Neural crest cell (in vitro differentiated cells): ENCODE measurements around the gene MYOC. TPM values are rescaled to one million over a fixed set of nuclear protein-coding genes. Genes with fewer than 3 reads are reported as not detected.

Source experiments
- DNase-seq: peaks from one replicate; pipeline ENCODE4 v3.0.0; 2021; ENCODE audit warnings: low read depth, mixed read lengths, low spot score
- H3K27ac Mint-ChIP-seq: one replicate; pipeline ENCODE4 v1.8.0; 2021; ENCODE audit warnings: mild to moderate bottlenecking, mixed read lengths; ENCODE audit not compliant: unreplicated experiment
- H3K27me3 Mint-ChIP-seq: 2 replicates; pipeline ENCODE4 v1.8.0; 2021; ENCODE audit warnings: low read depth, mild to moderate bottlenecking, mixed read lengths
- H3K36me3 Mint-ChIP-seq: 2 replicates; pipeline ENCODE4 v1.8.0; 2021; ENCODE audit warnings: low read depth, mild to moderate bottlenecking, mixed read lengths
- H3K4me1 Mint-ChIP-seq: 2 replicates; pipeline ENCODE4 v1.8.0; 2021; ENCODE audit warnings: mixed read lengths
- H3K4me3 Mint-ChIP-seq: one replicate; pipeline ENCODE4 v1.8.0; 2021; ENCODE audit warnings: mild to moderate bottlenecking, mixed read lengths
- H3K9me3 Mint-ChIP-seq: 2 replicates; pipeline ENCODE4 v1.8.0; 2021; ENCODE audit warnings: mixed read lengths
- CTCF ChIP-seq: fragments of 200-600 bp; sonication (generic); conservative IDR thresholded peaks from 2 replicates; pipeline ENCODE4 v1.5.0; 2021; ENCODE audit warnings: antibody characterized with exemption, mild to moderate bottlenecking
- total RNA-seq: library from RNA; stranded (reverse); gene quantifications from 2 replicates; pipeline ENCODE4 v1.2.1, GENCODE V29; 2021

MYOC gene
- total RNA-seq, 1 donor from 2014 or later: not detected

- DNase-seq: no peak
- Mint-ChIP-seq H3K4me3 (no peak overlapping the region), H3K27ac (no peak overlapping the region), H3K4me1 (no peaks in the 10 kb centered on the region), H3K9me3 (no peaks in the 10 kb centered on the region), H3K36me3 (no peaks in the 10 kb centered on the region), H3K27me3 (no peaks in the 10 kb centered on the region)
- TF ChIP-seq CTCF: no peak
Measured at GRCh38 chr1:171637928-171638576, 14.4 kb downstream of the MYOC start.

DNA sequence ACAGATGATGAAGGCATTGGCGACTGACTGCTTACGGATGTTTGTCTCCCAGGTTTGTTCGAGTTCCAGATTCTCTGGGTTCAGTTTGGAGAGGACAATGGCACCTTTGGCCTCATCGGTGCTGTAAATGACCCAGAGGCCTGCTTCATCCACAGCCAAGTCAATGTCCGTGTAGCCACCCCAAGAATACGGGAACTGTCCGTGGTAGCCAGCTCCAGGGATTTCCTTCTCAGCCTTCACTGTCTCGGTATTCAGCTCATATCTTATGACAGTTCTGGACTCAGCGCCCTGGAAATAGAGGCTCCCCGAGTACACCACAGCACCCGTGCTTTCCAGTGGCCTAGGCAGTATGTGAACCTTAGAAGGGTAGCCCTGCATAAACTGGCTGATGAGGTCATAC lies 16.3 kb downstream of the MYOC start:
- DNase-seq: no peak
- Mint-ChIP-seq H3K9me3 (no peaks in the 10 kb centered on the region), H3K4me1 (no peaks in the 10 kb centered on the region), H3K36me3 (no peaks in the 10 kb centered on the region), H3K4me3 (no peak overlapping the region), H3K27ac (no peak overlapping the region), H3K27me3 (peaks cover 3% of the 10 kb centered on the region)
- no peak for TF ChIP-seq CTCF

- no peaks in the 10 kb centered on the region for H3K9me3 Mint-ChIP-seq
- no peak for TF ChIP-seq CTCF
- H3K4me3 Mint-ChIP-seq: no peak overlapping the region
- H3K36me3 Mint-ChIP-seq: no peaks in the 10 kb centered on the region
- peaks cover 3% of the 10 kb centered on the region for H3K27me3 Mint-ChIP-seq
- H3K27ac Mint-ChIP-seq: no peak overlapping the region
- no peaks in the 10 kb centered on the region for H3K4me1 Mint-ChIP-seq
- DNase-seq: no peak
Measured at GRCh38 chr1:171635661-171636060, 16.8 kb downstream of the MYOC start.

DNA sequence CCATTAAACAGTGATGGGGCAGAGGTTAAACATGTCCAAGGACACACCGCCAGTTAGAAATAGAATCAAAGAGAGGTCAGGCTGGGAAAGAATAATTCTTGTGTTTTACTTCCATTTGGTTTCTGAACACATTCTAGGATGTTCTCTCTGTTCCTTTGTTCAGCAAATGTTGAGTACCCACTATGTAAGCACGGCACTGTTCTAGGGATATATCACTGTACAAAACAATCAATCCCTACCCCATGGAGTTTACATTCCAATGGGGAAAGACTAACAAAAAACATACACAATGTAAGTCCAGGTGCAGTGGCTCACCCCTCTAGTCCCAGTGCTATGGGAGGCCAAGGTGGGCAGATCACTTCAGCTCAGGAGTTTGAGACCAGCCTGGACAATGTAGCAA lies 24.3 kb downstream of the MYOC start:
- no peak overlapping the region for H3K4me3 Mint-ChIP-seq
- H3K27me3 Mint-ChIP-seq: peaks cover 8% of the 10 kb centered on the region
- no peaks in the 10 kb centered on the region for H3K4me1 Mint-ChIP-seq
- H3K36me3 Mint-ChIP-seq: no peaks in the 10 kb centered on the region
- no peak overlapping the region for H3K27ac Mint-ChIP-seq
- no peak for DNase-seq
- TF ChIP-seq CTCF: no peak
- H3K9me3 Mint-ChIP-seq: no peaks in the 10 kb centered on the region

GRCh38 chr1:171627020-171627419 lies 25.5 kb downstream of the MYOC start:
- H3K4me3 Mint-ChIP-seq: no peak overlapping the region
- TF ChIP-seq CTCF: no peak

DNA sequence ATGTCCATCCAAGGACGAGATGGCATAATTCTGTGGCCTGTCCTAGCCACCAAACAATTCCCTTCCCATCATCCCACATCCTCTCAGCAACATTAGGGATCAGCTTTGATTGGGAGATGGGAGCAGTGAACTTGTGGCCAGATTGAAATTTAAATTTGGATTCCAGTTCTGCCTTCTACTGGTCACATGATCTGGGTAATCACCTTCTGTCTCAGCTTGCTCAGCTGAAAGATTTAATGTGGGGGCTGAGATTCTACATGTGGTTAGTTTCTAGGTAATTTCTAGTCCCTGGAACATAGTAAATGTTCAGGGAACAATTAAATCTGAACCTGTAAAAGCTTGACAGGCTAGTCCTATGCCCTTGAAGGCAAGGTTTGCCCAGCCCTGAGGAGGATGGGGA lies 27.3 kb downstream of the MYOC start:
- no peak overlapping the region for H3K4me3 Mint-ChIP-seq
- TF ChIP-seq CTCF: no peak
- peaks cover 2% of the 10 kb centered on the region for H3K9me3 Mint-ChIP-seq
- H3K36me3 Mint-ChIP-seq: no peaks in the 10 kb centered on the region
- H3K4me1 Mint-ChIP-seq: no peaks in the 10 kb centered on the region
- no peak for DNase-seq
- no peak overlapping the region for H3K27ac Mint-ChIP-seq
- peaks cover 5% of the 10 kb centered on the region for H3K27me3 Mint-ChIP-seq

More at GRCh38 chr1:171627020-171627419, 25.5 kb downstream of the MYOC start:
- Mint-ChIP-seq H3K9me3 (no peaks in the 10 kb centered on the region), H3K27me3 (peaks cover 6% of the 10 kb centered on the region), H3K4me1 (no peaks in the 10 kb centered on the region), H3K36me3 (no peaks in the 10 kb centered on the region), H3K27ac (no peak overlapping the region)
- DNase-seq: no peak
